ENCODE results near the gene PEX5L.

Gene PEX5L

GRCh38 chr3:179797192-179797591 lies 239.5 kb downstream of the PEX5L start:
- no peak for TF ChIP-seq GATA3 (IDR thresholded peaks at IDR 0.05; ENCODE audit: low read depth, low read length)
- TF ChIP-seq GATA2 (IDR thresholded peaks at IDR 0.05; ENCODE audit: low read depth, low read length), result no peak

GRCh38 chr3:179796421-179796820 lies 240.3 kb downstream of the PEX5L start:
- TF ChIP-seq GATA2 (IDR thresholded peaks at IDR 0.05; ENCODE audit: low read depth, low read length) (no peak), GATA3 (IDR thresholded peaks at IDR 0.05; ENCODE audit: low read depth, low read length) (no peak)

GRCh38 chr3:179794355-179794754 lies 242.4 kb downstream of the PEX5L start:
- TF ChIP-seq GATA3 (IDR thresholded peaks at IDR 0.05; ENCODE audit: low read depth, low read length), result no peak
- TF ChIP-seq GATA2 (IDR thresholded peaks at IDR 0.05; ENCODE audit: low read depth, low read length), result no peak

- TF ChIP-seq GATA2 (IDR thresholded peaks at IDR 0.05; ENCODE audit: low read depth, low read length), result no peak
- no peak for TF ChIP-seq GATA3 (IDR thresholded peaks at IDR 0.05; ENCODE audit: low read depth, low read length)
Measured at GRCh38 chr3:179791793-179792192, 244.9 kb downstream of the PEX5L start.

- TF ChIP-seq GATA3 (IDR thresholded peaks at IDR 0.05; ENCODE audit: low read depth, low read length) (no peak), GATA2 (IDR thresholded peaks at IDR 0.05; ENCODE audit: low read depth, low read length) (no peak)
Measured at GRCh38 chr3:179788996-179789395, 247.7 kb downstream of the PEX5L start.

- TF ChIP-seq GATA3 (IDR thresholded peaks at IDR 0.05; ENCODE audit: low read depth, low read length) (no peak), GATA2 (IDR thresholded peaks at IDR 0.05; ENCODE audit: low read depth, low read length) (no peak)
Measured at GRCh38 chr3:179775416-179776122, 261.2 kb downstream of the PEX5L start.

GRCh38 chr3:179772297-179772696 lies 264.4 kb downstream of the PEX5L start:
- TF ChIP-seq GATA3 (IDR thresholded peaks at IDR 0.05; ENCODE audit: low read depth, low read length) (no peak), GATA2 (IDR thresholded peaks at IDR 0.05; ENCODE audit: low read depth, low read length) (no peak)

- TF ChIP-seq GATA2 (IDR thresholded peaks at IDR 0.05; ENCODE audit: low read depth, low read length), result no peak
- no peak for TF ChIP-seq GATA3 (IDR thresholded peaks at IDR 0.05; ENCODE audit: low read depth, low read length)
Measured at GRCh38 chr3:179771797-179772196, 264.9 kb downstream of the PEX5L start.

GRCh38 chr3:179769411-179770247 lies 267.1 kb downstream of the PEX5L start:
- TF ChIP-seq GATA3 (IDR thresholded peaks at IDR 0.05; ENCODE audit: low read depth, low read length), result no peak
- no peak for TF ChIP-seq GATA2 (IDR thresholded peaks at IDR 0.05; ENCODE audit: low read depth, low read length)

- peak; percentile 84 for TF ChIP-seq GATA2 (IDR thresholded peaks at IDR 0.05; ENCODE audit: low read depth, low read length)
- peak; percentile 49 for TF ChIP-seq GATA3 (IDR thresholded peaks at IDR 0.05; ENCODE audit: low read depth, low read length)
Measured at GRCh38 chr3:179768080-179768479, 268.7 kb downstream of the PEX5L start.

GRCh38 chr3:179766416-179767133 lies 270.2 kb downstream of the PEX5L start:
- TF ChIP-seq GATA2 (IDR thresholded peaks at IDR 0.05; ENCODE audit: low read depth, low read length) (no peak), GATA3 (IDR thresholded peaks at IDR 0.05; ENCODE audit: low read depth, low read length) (no peak)

- TF ChIP-seq GATA3 (IDR thresholded peaks at IDR 0.05; ENCODE audit: low read depth, low read length) (peak; percentile 88), GATA2 (IDR thresholded peaks at IDR 0.05; ENCODE audit: low read depth, low read length) (peak; percentile 92)
Measured at GRCh38 chr3:179765396-179765795, 271.3 kb downstream of the PEX5L start.

GRCh38 chr3:179760944-179761343 lies 275.8 kb downstream of the PEX5L start:
- TF ChIP-seq GATA3 (IDR thresholded peaks at IDR 0.05; ENCODE audit: low read depth, low read length) (no peak), GATA2 (IDR thresholded peaks at IDR 0.05; ENCODE audit: low read depth, low read length) (no peak)

GRCh38 chr3:179750720-179751328 lies 285.9 kb downstream of the PEX5L start:
- TF ChIP-seq GATA2 (IDR thresholded peaks at IDR 0.05; ENCODE audit: low read depth, low read length) (no peak), GATA3 (IDR thresholded peaks at IDR 0.05; ENCODE audit: low read depth, low read length) (no peak)

Measured in SH-SY5Y (cell line).